ENCODE measurements around the gene SLC36A3. TPM values are rescaled to one million over a fixed set of nuclear protein-coding genes. Genes with fewer than 3 reads are reported as not detected.

SLC36A3 gene
- total RNA-seq, 1 donor from 2014 or later = not detected

- no peak overlapping the region for H3K27ac Mint-ChIP-seq
- no peak overlapping the region for H3K4me3 Mint-ChIP-seq (ENCODE audit: low read depth)
- no peaks in the 10 kb centered on the region for H3K27me3 Mint-ChIP-seq
- no peak for TF ChIP-seq CTCF (IDR thresholded peaks at IDR 0.05; ENCODE audit: unreplicated experiment)
- H3K36me3 Mint-ChIP-seq (ENCODE audit: insufficient read depth) = no peaks in the 10 kb centered on the region
- no peak for DNase-seq (ENCODE audit: low spot score, unreplicated experiment)
- H3K4me1 Mint-ChIP-seq (ENCODE audit: low read depth) = peaks cover 1% of the 10 kb centered on the region
- H3K9me3 Mint-ChIP-seq (ENCODE audit: low read depth) = no peaks in the 10 kb centered on the region
Observed at GRCh38 chr5:151283120-151283825, 20.3 kb downstream of the SLC36A3 start.

GRCh38 chr5:151281001-151281639, 22.4 kb downstream of the SLC36A3 start:
- no peaks in the 10 kb centered on the region for H3K4me1 Mint-ChIP-seq (ENCODE audit: low read depth)
- H3K4me3 Mint-ChIP-seq (ENCODE audit: low read depth) = no peak overlapping the region
- no peak for TF ChIP-seq CTCF (IDR thresholded peaks at IDR 0.05; ENCODE audit: unreplicated experiment)
- H3K9me3 Mint-ChIP-seq (ENCODE audit: low read depth) = no peaks in the 10 kb centered on the region
- no peaks in the 10 kb centered on the region for H3K36me3 Mint-ChIP-seq (ENCODE audit: insufficient read depth)
- no peak overlapping the region for H3K27ac Mint-ChIP-seq
- no peak for DNase-seq (ENCODE audit: low spot score, unreplicated experiment)
- no peaks in the 10 kb centered on the region for H3K27me3 Mint-ChIP-seq

GRCh38 chr5:151280443-151280842, 23.1 kb downstream of the SLC36A3 start:
- Mint-ChIP-seq H3K4me3 (ENCODE audit: low read depth) (no peak overlapping the region), H3K9me3 (ENCODE audit: low read depth) (no peaks in the 10 kb centered on the region), H3K27me3 (no peaks in the 10 kb centered on the region), H3K36me3 (ENCODE audit: insufficient read depth) (no peaks in the 10 kb centered on the region), H3K27ac (no peak overlapping the region), H3K4me1 (ENCODE audit: low read depth) (no peaks in the 10 kb centered on the region)
- DNase-seq (ENCODE audit: low spot score, unreplicated experiment) = no peak
- TF ChIP-seq CTCF (IDR thresholded peaks at IDR 0.05; ENCODE audit: unreplicated experiment) = no peak

DNA sequence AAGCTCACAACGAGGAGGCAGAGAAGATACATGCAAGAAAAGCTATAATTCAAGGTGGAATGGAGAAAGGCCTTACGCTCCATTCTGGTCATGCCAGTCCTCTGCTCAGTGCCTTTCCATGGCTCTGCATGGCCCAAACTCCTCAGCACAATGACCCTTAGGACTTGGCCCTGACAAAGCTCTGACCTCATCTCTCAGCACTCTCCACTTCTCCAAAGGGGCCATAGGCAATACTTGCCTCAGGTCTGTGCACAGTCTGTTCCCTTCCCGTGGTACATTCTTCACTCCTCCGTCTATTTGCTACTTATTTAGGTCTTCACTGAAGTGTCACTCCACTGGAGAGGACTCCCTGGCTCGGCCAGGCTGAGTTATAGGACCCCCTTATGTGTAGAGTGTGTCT, 24.7 kb downstream of the SLC36A3 start:
- Mint-ChIP-seq H3K4me3 (ENCODE audit: low read depth) (no peak overlapping the region), H3K4me1 (ENCODE audit: low read depth) (peaks cover 9% of the 10 kb centered on the region), H3K9me3 (ENCODE audit: low read depth) (no peaks in the 10 kb centered on the region), H3K36me3 (ENCODE audit: insufficient read depth) (no peaks in the 10 kb centered on the region), H3K27me3 (no peaks in the 10 kb centered on the region), H3K27ac (no peak overlapping the region)
- no peak for TF ChIP-seq CTCF (IDR thresholded peaks at IDR 0.05; ENCODE audit: unreplicated experiment)
- no peak for DNase-seq (ENCODE audit: low spot score, unreplicated experiment)

GRCh38 chr5:151275803-151276202, 27.8 kb downstream of the SLC36A3 start:
- DNase-seq (ENCODE audit: low spot score, unreplicated experiment) = no peak
- Mint-ChIP-seq H3K4me1 (ENCODE audit: low read depth) (peaks cover 9% of the 10 kb centered on the region), H3K27me3 (no peaks in the 10 kb centered on the region), H3K36me3 (ENCODE audit: insufficient read depth) (no peaks in the 10 kb centered on the region), H3K27ac (no peak overlapping the region), H3K4me3 (ENCODE audit: low read depth) (no peak overlapping the region), H3K9me3 (ENCODE audit: low read depth) (no peaks in the 10 kb centered on the region)
- no peak for TF ChIP-seq CTCF (IDR thresholded peaks at IDR 0.05; ENCODE audit: unreplicated experiment)

All from progenitor cell of endocrine pancreas (in vitro differentiated cells).